NT2/D1 (cell line): ENCODE measurements around the gene EPB41L3.
"Not testable (repeated sequence)": the region's sequence is repeated elsewhere in the genome, so short reads cannot be mapped to it uniquely, and the experiment has no call there.

ENCODE experiments used
- DNase-seq: peaks from one replicate; pipeline ENCODE4 v3.0.0-alpha.2; 2011; ENCODE audit warnings: low read depth, low spot score
- H3K27me3 ChIP-seq: 2 replicates; pipeline ENCODE4 v1.6.0; 2011; ENCODE audit warnings: mild to moderate bottlenecking; ENCODE audit not compliant: insufficient read length, insufficient read depth
- H3K36me3 ChIP-seq: 2 replicates; pipeline ENCODE4 v1.6.1; 2011; ENCODE audit warnings: mild to moderate bottlenecking, low read length, mixed read lengths; ENCODE audit not compliant: insufficient read depth, insufficient read length
- H3K4me1 ChIP-seq: 2 replicates; pipeline ENCODE4 v1.5.1; 2011; ENCODE audit not compliant: insufficient read depth, insufficient read length
- H3K4me3 ChIP-seq: 2 replicates; pipeline ENCODE4 v1.5.1; 2011; ENCODE audit warnings: low read depth; ENCODE audit not compliant: insufficient read length
- H3K9ac ChIP-seq: 2 replicates; pipeline ENCODE4 v1.6.0; 2011; ENCODE audit warnings: low read depth; ENCODE audit not compliant: insufficient read length
- H3K9me3 ChIP-seq: 2 replicates; pipeline ENCODE4 v1.5.1; 2011; ENCODE audit warnings: mild to moderate bottlenecking, low read length; ENCODE audit not compliant: insufficient read depth
- SUZ12 ChIP-seq: IDR thresholded peaks from 2 replicates; pipeline ENCODE4 v1.6.1; 2011; ENCODE audit not compliant: insufficient read length, insufficient read depth; ENCODE audit errors: extremely low read depth
- YY1 ChIP-seq: IDR thresholded peaks from 2 replicates; pipeline ENCODE4 v1.6.1; 2011; ENCODE audit not compliant: insufficient read length, insufficient read depth
- ZNF274 ChIP-seq: IDR thresholded peaks from 2 replicates; pipeline ENCODE4 v1.6.1; 2011; ENCODE audit warnings: mild to moderate bottlenecking, low read depth, low read length

EPB41L3 gene

DNA sequence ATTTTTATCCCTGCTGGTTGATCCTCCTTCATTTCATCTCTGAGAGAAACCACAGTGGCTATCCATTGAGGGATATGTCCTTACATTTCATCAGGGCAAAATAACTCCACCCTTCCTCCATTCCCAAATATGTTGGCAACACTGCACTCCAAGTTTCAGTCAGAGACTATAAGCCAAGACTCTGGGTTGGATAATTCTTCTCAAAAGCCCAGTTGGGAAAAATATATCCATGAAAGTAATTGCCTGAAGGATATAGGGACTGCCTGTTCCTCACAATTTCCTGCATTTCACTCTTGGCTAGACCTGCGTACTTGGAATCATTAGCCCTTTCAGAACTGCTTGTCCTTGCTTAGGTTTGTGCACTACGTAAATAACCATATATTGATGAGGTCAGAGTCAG lies 27.9 kb upstream of the EPB41L3 start:
- H3K9ac ChIP-seq, result no peak overlapping the region
- H3K4me3 ChIP-seq, result no peak overlapping the region
- no peak for DNase-seq
- no peaks in the 10 kb centered on the region for H3K9me3 ChIP-seq
- no peaks in the 10 kb centered on the region for H3K4me1 ChIP-seq
- TF ChIP-seq SUZ12 (no peak), ZNF274 (no peak), YY1 (no peak)
- no peaks in the 10 kb centered on the region for H3K36me3 ChIP-seq
- no peaks in the 10 kb centered on the region for H3K27me3 ChIP-seq

DNA sequence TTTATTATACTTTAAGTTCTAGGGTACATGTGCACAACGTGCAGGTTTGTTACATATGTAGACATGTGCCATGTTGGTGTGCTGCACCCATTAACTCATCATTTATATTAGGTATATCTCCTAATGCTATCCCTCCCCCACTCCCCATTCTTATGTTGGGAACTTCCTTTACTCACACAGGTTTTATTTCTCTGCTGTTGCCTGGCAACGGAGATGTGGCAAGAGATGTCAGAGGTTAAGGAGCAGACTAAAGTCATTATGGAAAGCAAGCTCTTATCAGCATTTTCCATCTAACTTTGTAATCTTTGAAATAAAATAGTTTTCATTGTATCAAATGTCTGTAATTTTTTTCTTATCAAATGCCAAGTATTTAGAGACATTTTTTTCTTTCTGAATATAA lies 26.8 kb upstream of the EPB41L3 start:
- DNase-seq, result peak; percentile 36
- not testable (repeated sequence) for H3K9me3 ChIP-seq, H3K4me1 ChIP-seq, H3K36me3 ChIP-seq, H3K9ac ChIP-seq, H3K4me3 ChIP-seq, H3K27me3 ChIP-seq

DNA sequence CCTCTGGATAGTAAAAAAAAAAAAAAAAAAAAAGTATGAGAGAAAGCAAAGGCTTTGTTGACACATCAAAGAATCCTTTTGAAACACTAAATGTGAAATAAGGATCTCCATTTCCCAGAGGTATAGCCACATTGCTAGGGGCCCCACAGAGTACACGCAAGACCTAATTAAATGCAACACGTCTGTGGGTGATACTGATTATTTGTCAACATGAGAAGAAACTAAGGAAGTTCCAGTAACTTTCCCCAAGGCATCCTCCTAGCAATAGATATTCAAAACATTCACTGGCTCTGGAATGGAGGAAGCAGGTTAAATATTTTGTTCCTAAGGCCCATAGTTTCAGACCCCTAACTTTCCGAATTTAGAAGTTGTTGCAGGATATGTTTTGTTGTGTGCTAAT lies 24.6 kb upstream of the EPB41L3 start:
- no peak overlapping the region for H3K9ac ChIP-seq
- H3K27me3 ChIP-seq, result no peaks in the 10 kb centered on the region
- DNase-seq, result no peak
- no peaks in the 10 kb centered on the region for H3K36me3 ChIP-seq
- no peaks in the 10 kb centered on the region for H3K4me1 ChIP-seq
- H3K9me3 ChIP-seq, result no peaks in the 10 kb centered on the region
- no peak overlapping the region for H3K4me3 ChIP-seq
- TF ChIP-seq ZNF274 (no peak), SUZ12 (no peak), YY1 (no peak)

DNA sequence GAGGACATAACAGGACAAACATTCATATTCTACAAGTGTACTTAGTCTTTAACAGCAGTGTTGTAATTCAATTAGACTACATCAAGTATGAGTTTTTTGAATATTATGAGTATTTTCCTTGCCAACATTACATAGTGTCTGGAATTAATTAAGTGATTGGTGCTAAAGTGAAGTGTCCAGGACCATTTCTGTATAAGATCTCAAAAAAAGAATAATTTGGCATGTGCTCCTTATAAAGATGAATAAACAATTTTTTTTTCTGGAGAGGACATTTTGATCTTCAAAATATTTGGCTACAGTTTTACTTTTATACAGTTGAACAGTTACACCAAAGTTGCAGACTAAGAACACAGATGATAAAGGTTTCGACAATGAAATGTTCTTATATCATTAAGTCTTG lies 15.1 kb upstream of the EPB41L3 start:
- Histone ChIP-seq H3K36me3 (no peaks in the 10 kb centered on the region), H3K9me3 (no peaks in the 10 kb centered on the region), H3K4me3 (no peak overlapping the region), H3K27me3 (no peaks in the 10 kb centered on the region), H3K4me1 (no peaks in the 10 kb centered on the region), H3K9ac (no peak overlapping the region)
- no peak for DNase-seq
- TF ChIP-seq YY1 (no peak), ZNF274 (no peak), SUZ12 (no peak)

DNA sequence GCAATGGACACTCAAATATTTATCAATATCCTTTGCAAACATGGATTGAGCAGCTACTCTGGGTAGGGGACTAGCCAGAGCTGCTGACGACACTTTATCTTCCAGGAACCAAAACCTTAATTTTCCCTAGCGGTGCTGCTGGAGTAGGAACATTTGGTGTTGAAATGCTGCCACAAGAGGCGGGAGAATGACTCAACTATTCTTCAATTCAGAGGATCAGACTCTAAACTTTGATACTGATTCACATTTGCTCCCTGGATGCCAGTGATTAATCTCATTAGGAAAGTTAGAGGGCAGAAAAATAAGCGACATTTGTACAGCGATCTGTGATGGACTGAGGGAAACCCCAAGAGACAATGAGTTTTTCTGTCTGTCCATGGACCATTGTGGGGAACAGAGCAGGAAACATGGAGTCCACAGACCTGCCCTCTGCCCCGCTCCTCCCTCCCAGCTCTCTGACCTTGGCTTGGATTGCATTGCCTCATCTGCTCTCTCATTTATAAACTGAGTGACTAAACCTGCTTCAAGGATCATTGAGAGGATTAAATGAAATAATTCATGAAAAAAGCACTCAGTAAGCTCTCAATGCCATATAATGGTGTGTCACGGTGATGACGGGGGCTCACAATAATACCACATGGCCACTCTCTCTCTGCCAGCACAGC lies 12.6 kb upstream of the EPB41L3 start:
- H3K4me3 ChIP-seq, result no peak overlapping the region
- no peak for DNase-seq

DNA sequence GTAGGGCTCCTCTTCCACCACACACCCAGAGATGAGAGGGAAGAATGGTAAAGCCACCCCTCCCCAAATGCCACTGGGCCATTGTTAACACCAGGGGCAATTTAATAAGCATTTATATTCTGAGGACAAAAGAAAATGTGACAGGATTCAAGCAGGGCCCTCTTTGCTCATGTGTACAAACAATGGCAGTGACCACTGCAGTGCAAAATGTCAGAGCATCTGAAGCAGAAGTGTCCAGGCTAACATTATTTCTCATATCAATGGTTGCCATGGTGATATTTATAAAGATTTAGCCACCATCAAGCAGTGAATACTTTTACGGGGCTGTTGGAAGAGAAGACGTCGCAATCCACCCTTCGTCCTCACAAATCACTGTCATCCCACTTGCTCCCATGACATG lies 10.8 kb upstream of the EPB41L3 start:
- Histone ChIP-seq H3K36me3 (no peaks in the 10 kb centered on the region), H3K9me3 (no peaks in the 10 kb centered on the region), H3K27me3 (no peaks in the 10 kb centered on the region), H3K4me1 (no peaks in the 10 kb centered on the region), H3K9ac (no peak overlapping the region), H3K4me3 (no peak overlapping the region)
- DNase-seq, result no peak
- no peak for TF ChIP-seq ZNF274
- TF ChIP-seq SUZ12, result no peak
- TF ChIP-seq YY1, result no peak

More for the DNA sequence above, 12.6 kb upstream of the EPB41L3 start:
- Histone ChIP-seq H3K9me3 (no peaks in the 10 kb centered on the region), H3K9ac (no peak overlapping the region), H3K4me1 (no peaks in the 10 kb centered on the region), H3K36me3 (no peaks in the 10 kb centered on the region), H3K27me3 (no peaks in the 10 kb centered on the region)
- TF ChIP-seq ZNF274 (no peak), YY1 (no peak), SUZ12 (no peak)

DNA sequence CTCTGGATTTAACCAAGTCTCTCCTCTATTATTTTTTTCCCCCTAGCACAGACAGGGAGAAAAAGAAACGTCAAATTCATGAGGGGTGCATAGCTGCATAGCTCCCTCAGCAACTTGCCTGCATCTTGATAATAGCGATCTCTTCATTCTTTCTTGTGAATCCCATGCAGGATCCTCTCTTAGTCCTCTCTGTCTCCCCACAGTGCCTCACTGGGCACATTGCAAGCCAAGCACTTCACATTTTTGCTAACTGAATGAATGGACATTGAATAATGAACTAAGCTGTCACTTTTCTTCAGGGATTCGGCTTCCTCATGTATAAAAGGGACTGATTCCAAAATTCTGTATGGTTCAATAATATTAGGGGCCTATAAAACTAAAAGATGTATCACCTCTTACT lies 2.9 kb upstream of the EPB41L3 start:
- no peak for DNase-seq
- Histone ChIP-seq H3K9me3 (no peaks in the 10 kb centered on the region), H3K36me3 (no peaks in the 10 kb centered on the region), H3K9ac (no peak overlapping the region), H3K27me3 (peaks cover 18% of the 10 kb centered on the region), H3K4me1 (no peaks in the 10 kb centered on the region), H3K4me3 (no peak overlapping the region)
- TF ChIP-seq ZNF274 (no peak), YY1 (no peak), SUZ12 (no peak)
